HS-5 (cell line): Measurements from ENCODE around the gene SPTBN4.

ENCODE experiments used
- DNase-seq: peaks from one replicate; pipeline ENCODE4 v3.0.0-alpha.2; 2012; ENCODE audit warnings: low read depth

SPTBN4 gene

DNA sequence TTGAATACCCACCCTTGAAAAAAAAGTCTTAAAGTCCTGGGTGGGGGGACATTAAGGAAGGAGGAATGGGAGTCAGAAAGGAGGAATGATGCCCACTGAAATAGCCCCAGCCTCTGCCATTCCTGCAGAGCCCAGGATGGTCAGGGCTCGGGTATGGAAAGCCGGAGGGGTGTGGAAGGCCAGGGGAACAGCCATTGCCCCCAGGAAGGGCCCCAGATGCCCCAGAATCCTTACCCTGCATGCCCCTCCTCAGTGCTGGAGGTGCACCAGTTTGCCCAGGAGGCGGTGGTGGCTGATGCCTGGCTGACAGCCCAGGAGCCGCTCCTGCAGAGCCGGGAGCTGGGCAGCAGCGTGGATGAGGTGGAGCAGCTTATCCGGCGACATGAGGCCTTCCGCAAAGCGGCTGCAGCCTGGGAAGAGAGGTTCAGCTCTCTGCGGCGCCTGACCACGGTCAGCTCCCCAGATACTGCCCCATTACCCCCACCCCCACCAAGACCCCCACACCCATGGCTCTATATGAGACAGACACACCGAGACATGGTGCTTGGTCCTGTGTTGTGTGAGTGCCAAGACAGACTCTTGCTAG lies 99.2 kb downstream of the SPTBN4 start:
- DNase-seq, result no peak

DNA sequence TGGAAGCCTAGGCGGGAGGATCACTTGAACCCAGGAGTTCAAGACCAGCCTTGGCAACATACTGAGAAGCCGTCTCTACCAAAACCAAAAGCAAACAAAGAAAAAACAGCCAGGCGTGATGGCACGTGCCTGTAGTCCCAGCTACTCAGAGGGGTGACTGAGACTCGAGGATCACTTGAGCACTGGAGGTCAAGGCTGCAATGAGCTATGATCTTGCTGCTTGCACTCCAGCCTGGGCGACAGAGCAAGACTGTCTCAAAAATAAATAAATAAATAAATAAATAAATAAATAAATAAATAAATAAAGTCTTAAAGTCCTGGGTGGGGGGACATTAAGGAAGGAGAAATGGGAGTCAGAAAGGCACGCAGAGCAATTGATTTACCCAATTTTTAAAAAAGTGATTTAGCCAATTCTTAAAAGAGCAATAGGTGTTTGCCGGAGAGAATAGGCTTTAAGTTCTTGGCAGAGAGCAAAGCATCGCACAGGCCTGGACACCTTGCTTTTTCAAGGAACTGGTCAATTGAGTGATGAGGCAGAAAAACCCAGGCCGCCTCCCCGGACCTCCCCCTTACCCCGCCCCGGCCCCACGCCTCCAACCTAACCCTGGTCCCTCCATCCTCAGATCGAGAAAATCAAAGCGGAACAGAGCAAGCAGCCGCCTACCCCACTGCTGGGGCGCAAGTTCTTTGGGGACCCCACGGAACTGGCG lies 100.4 kb downstream of the SPTBN4 start:
- DNase-seq, result no peak

DNA sequence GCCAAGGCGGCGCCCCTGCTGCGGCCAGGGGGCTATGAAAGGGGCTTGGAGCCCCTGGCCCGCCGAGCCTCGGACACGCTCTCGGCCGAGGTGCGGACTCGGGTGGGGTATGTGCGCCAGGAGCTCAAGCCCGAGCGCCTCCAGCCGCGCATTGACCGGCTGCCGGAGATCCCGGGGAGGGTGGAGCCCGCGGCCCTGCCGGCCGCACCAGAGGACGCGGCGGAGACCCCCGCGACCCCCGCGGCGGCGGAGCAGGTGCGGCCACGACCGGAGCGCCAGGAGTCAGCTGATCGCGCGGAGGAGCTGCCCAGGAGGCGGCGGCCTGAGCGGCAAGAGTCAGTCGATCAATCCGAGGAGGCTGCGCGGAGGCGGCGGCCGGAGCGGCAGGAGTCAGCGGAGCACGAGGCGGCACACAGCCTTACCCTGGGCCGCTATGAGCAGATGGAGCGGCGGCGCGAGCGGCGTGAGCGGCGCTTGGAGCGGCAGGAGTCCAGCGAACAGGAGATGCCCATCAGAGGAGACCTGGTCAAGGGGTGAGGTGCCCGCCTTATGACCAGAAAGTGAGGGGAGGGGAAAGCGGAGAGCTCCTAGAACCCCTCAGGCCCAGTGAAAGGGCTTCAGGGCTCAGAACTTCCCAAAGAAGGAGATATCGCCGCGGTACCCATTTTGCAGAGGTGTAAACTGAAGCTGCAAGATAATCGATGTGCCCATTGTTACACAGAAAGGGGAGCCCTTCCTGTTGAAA lies 101.1 kb downstream of the SPTBN4 start:
- DNase-seq, result no peak

DNA sequence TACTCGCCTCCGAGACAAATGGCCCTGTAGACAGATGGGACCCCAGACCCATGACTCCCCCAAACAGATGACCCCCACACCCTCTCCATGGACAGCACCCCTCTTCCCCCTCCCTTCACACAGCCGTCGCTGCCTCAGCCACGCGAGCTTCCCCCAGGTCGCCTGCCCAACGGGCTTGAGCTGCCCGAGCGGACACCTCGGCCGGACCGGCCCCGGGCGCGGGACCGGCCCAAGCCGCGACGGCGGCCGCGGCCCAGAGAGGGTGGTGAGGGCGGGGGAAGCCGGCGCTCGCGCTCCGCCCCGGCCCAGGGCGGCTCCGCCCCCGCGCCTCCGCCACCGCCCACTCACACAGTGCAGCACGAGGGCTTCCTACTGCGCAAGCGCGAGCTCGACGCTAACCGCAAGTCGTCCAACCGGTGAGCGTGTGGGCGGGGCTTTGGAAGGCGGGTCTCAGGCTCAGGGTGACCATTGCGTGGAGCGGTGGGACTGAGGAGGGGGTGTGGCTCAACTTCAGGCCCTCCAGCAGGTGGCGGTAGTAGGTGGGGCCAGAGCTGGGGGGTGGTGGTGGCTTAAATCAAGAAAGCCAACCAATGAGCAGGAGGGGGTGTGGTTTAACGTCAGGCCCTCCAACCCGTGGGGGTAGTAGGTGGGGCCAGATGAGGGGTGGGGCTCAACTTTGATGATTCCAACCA lies 103.7 kb downstream of the SPTBN4 start:
- DNase-seq, result peak; percentile 98

DNA sequence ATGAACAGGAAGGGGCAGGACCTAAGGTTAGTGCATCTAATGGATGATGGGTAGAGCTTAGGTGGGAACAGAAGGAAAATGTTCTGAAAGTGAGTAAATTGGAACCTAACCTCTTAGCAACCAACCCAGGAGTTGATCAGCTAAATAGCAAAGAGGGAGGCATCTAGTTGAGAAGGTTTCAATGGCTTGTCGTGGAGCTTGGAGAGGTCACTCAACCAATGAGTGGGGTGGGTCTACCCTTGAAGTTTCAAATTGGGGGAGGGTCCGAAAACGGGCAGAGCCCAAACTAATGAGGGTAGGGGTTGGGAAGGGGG lies 104.2 kb downstream of the SPTBN4 start:
- DNase-seq, result no peak

DNA sequence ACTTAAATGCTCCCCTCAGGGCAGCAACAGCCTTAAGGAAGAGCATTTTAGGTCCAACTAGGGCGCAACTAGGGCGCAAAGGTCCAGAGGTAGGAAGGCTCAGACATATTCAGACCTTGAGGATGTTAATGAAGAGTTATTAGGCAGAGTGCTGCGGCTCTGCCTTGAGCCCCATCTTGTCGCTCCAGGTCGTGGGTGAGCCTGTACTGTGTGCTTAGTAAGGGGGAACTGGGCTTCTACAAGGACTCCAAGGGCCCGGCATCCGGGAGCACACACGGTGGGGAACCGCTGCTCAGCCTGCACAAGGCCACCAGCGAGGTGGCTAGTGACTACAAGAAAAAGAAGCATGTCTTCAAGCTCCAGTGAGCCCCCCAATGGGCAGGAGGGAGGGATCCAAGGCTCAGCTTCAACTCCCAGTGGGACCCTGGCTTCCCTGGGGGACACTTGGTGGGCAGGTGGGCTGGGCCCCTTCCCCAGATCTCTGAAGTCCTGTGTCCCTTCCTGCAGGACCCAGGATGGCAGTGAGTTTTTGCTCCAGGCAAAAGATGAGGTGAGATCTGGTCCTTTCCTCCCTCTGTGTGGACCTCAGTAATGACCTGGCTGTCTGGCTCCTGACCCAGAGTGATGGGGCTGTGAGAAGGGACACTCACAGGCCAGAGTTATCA lies 105.2 kb downstream of the SPTBN4 start:
- no peak for DNase-seq

DNA sequence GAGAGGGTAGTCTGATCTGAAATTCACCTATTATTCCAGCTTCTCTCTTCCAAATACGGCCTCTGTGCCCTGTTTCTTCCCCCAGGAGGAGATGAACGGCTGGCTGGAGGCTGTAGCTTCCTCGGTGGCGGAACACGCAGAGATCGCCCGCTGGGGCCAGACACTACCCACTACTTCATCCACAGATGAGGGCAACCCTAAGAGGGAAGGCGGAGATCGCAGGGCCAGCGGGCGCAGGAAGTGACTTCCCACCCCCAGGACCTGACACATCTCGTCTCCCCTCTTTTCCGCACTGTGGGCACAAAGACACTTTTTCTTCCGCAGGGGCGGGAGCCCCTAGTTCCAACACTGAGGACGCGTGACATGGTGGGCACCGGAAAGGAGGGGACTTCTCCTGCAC lies 108.5 kb downstream of the SPTBN4 start:
- no peak for DNase-seq

DNA sequence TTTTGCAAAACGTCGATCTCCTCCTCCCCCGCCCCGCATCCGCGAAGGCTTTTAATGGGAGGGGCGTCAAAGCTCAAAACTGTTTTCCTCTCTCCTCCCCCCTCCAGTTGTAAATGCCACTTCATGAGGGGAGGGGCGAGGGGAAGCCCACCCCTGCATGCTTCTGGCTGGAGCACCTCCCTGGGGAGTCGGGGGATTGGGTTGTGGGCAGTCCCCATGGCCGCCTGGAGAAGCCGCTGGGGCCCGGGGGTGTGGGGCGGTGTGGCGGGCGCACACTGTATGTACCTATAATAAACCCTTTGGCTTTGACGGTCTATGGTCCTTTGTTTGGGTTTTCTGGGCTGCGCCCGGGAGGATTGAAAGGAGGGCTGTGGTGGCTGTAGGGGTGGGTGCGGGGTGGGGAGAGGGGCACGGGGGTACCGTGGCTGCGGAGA lies 109.4 kb downstream of the SPTBN4 start:
- DNase-seq, result no peak

DNA sequence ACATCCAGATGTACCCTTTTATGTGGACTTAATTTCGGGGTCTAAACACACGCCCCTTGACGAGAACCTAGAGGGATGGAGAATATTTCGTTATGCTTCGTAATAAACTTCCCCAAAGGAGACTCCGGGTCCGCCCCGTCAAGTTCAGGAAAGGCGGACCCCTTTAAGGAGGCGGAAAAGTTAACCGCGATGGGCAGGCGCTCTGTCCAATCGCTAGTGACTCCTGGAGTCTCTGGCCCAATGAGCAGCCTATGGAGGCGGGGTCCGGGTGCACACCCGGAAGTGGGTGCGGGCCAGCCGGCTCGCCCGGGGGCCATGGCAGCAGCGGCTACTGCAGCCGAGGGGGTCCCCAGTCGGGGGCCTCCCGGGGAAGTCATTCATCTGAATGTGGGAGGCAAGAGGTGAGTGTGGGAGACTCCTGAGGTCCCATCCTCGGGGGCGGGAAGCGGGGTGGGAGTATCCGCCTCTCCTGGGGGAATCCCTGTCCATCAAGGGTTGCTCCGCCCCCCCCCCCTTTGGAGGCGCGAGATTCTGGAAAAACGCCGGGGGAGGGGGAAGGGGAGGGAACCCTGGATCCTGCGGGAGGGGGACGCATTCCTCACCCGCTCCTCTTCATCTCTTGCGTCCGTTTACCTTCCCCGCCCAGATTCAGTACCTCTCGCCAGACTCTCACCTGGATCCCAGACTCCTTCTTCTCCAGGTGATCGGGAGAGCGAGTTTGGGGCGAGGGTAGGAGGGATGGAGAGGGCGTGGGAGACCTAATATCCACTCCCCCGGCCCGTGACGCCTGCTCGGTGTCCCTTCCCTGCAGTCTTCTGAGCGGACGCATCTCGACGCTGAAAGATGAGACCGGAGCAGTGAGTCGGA lies 110.0 kb downstream of the SPTBN4 start, which contains the start of gene SHKBP1:
Gene SHKBP1 (plus strand): TSS at position 289 of the 867 bp plus-strand sequence. CDS start 27 bp downstream, at position 316.
- peak; percentile 85 for DNase-seq

DNA sequence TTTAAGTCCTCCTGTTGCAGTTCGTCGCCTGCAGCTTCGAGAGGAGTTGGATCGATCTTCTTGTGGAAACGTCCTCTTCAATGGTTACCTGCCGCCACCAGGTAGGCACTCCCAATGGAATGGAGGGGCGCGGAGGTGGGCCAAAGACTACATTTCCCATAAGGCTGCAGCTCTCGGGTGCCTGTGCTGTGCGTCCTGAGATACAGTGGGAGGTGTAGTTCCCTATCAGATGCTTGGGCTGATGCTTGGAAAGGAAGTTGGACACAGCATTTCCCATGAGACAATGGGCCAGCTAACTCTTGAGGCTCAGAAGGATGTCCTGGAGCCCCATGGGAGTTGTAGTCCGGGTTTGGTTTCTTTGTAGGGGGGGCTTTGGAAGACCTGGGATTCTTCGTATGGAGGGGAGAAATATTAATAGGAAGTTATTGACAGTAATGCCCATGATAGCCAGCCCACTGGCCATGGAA lies 111.7 kb downstream of the SPTBN4 start:
- no peak for DNase-seq

DNA sequence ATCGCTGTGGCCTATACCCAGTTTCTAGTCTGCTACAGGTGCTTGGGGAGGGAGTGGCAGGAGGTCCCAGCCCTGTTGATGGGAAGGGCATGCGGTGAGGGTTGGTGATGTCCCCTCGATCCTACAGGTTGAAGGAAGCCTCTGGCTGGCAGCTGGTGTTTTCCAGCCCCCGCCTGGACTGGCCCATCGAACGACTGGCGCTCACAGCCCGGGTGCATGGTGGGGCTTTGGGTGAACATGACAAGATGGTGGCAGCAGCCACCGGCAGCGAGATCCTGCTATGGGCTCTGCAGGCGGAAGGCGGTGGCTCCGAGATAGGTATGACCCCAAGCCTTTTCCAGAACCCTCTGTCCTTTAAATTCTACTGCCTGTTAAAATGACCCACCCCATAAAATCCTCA lies 113.8 kb downstream of the SPTBN4 start:
- no peak for DNase-seq

DNA sequence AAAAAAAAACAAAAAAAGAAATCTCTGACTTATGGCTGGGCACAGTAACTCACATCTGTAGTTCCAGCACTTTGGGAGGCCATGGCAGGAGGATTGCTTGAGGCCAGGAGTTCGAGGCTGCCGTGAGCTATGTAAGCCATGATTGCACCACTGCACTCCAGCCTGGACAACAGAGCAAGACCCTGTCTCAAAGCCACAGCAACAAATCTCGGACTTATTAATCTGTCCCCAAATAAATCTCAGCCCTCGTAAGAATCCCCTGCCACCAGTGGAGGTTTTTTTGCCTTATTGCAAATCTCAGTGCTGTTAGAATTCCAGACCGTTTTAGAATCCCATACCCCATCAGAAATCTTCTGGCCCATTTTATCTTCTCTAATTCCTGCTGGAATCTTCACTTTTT lies 114.7 kb downstream of the SPTBN4 start:
- DNase-seq, result no peak

DNA sequence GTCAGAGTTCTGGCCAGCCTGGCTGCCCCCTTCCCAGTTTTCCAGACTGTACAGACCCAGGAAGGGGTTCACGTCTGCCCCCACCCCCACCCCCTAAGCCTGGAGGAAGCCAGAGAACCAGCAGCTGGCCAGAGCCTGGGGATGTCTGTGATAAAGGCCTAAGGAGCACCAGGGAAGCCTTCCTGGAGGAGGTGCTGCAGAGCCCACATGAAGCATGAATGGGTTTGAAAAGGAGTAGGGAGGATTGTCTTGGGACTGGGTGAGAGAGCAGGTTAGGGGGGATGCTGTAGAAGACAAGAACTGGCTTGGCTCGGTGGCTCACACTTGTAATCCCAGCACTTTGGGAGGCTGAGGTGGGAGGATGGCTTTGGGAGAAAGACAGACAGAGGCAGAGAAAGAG lies 115.7 kb downstream of the SPTBN4 start:
- no peak for DNase-seq

DNA sequence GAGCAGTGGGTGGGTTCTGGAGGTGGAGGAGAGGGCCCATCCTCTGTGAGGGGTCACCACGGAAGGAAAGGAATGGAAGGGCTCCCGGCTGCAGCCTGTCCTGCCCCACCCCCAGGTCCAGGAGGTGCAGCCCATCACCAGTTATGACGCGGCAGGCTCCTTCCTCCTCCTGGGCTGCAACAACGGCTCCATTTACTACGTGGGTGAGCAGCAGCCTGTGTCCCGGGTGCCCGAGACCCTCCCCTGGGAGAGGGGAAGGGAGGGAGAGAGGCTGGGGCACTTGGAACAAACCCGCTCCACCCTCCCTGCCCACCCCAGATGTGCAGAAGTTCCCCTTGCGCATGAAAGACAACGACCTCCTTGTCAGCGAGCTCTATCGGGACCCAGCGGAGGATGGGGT lies 116.5 kb downstream of the SPTBN4 start:
- DNase-seq, result no peak

DNA sequence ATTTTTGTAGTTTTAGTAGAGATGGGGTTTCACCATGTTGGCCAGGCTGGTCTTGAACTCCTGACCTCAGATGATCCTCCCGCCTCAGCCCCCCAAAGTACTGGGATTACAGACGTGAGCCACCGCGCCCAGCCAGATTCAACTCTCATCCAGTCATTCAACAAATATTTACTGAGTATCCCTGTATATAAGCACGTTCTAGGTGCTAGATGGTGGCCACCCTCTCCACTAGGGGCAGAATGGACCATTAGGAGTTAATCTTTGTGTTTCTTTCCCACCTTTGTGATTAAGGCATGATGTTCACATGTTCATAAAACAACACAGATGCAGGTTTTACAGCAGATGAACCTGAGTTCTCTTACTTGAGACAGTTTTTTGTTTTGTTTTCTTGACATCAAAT lies 117.2 kb downstream of the SPTBN4 start:
- no peak for DNase-seq

DNA sequence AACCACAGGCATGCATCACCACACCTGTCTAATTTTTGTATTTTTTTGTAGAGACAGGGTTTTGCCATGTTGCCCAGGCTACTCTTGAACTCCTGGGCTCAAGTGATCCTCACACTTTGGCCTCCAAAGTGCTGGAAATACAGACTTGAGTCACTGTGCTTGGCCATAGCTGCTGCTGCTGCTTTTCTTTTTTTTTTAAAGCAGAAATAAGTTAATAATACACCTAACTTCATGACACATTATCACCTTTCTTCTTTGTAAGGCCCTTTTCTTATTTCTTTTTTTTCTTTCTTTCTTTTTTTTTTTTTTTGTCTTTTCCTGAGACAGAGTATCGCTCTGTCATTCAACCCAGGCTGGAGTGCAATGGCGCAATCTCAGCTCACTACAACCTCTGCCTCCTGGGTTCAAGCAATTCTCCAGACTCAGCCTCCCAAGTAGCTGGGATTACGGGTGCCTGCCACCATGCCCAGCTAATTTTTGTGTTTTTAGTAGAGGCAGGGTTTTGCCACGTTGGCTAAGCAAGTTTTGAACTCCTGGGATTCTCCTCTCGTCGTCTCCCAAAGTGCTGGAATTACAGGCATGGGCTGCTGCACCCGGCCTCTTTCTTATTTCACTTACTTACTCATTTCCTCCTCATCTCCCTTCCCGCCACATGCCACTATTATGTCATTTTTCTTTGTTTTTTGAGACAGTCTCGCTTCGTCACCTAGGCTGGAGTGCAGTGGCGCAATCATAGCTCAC lies 118.6 kb downstream of the SPTBN4 start:
- peak; percentile 82 for DNase-seq

DNA sequence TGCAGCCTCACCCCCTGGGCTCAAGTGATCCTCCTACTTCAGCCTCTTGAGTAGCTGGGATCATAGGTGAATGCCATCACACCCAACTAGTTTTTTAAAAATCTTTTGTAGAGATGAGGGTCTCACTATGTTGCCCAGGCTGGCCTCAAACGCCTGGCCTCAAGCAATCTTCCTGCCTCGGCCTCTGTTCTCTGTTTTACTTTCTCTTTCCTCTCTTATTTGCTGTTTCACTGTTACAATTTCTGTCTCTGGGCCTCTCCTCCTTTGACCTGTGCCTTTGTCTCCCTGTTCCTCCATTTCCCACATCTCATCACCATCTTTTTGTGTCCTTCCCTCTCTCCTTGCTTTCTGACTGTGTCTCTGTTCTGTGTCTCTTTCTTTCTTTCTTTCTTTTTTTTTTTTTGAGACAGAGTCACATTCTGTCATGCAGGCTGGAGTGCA lies 119.2 kb downstream of the SPTBN4 start:
- DNase-seq, result no peak

DNA sequence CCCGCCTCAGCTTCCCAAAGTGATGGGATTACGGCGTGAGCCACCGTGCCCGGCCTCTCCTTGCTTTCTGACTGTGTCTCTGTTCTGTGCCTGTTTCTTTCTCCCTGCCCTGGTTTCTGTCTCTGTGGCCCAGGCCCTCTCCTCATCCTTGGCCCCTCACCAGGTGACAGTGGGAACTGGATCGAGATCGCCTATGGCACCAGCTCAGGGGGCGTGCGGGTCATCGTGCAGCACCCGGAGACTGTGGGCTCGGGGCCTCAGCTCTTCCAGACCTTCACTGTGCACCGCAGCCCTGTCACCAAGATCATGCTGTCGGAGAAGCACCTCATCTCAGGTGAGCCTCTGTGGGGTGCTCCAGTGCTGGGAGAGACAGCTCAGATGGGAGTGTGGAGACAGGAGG lies 119.8 kb downstream of the SPTBN4 start:
- DNase-seq, result no peak

DNA sequence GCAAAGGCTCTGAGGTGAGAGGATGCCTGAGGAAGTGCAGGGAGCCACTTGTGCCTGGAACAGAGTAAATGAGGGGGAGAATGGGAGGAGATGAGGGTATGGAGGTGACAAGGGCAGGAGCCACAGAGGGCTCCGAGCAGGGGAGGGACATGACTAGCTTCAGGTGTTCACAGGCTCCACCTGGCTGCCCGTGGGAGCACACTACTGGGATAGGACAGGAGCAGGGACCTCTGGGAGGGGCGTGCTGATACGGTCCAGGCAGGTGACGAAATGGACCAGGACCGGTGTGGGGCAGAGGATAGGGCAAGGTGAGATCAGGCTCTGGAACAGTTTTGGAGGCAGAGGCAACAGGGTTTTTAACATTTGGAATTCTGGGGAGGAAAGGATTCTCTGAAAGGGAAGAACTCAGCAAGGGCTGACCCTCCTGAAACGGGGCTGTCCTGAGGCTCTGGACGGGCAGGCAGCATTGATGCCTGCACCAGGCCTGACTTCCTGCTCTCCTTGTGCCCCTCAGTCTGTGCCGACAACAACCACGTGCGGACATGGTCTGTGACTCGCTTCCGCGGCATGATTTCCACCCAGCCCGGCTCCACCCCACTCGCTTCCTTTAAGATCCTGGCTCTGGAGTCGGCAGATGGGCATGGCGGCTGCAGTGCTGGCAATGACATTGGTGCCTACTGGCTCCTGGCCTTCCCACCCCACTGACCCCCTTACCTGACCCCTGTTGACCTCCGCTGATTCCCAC lies 121.5 kb downstream of the SPTBN4 start:
- no peak for DNase-seq
